Endothelial cell of umbilical vein (primary cell): Measurements from ENCODE around the gene TOGARAM2.

Experiments used
- CTCF ChIP-seq, 2 donors: IDR thresholded peaks; 1 replicate in 1 of 2; 2 replicates in 1 of 2; pipeline ENCODE4 v1.5.1; 2011; ENCODE audit warnings: low read length in 2 of 2, mild to moderate bottlenecking in 2 of 2, moderate library complexity in 2 of 2, control low read depth in 1 of 2, inconsistent platforms in 1 of 2, low read depth in 1 of 2; ENCODE audit not compliant: insufficient read depth in 1 of 2; ENCODE audit errors: extremely low read depth in 1 of 2
- EZH2 ChIP-seq: IDR thresholded peaks from 2 replicates; pipeline ENCODE4 v1.6.1; 2012; ENCODE audit warnings: borderline replicate concordance, low read depth, mild to moderate bottlenecking, moderate library complexity, low read length, inconsistent platforms; ENCODE audit not compliant: severe bottlenecking
- FOS ChIP-seq: IDR thresholded peaks from 2 replicates; pipeline ENCODE4 v1.6.1; 2011; ENCODE audit warnings: mild to moderate bottlenecking, low read length, moderate library complexity, borderline replicate concordance; ENCODE audit not compliant: insufficient read depth
- GATA2 ChIP-seq: IDR thresholded peaks from 2 replicates; pipeline ENCODE4 v1.7.0; 2011; ENCODE audit warnings: low read depth, mild to moderate bottlenecking, moderate library complexity, mixed read lengths, low read length; ENCODE audit not compliant: insufficient read length, insufficient read depth
- JUN ChIP-seq: IDR thresholded peaks from 2 replicates; pipeline ENCODE4 v1.6.1; 2011; ENCODE audit warnings: borderline replicate concordance, low read depth; ENCODE audit not compliant: insufficient read length, insufficient read depth
- MAX ChIP-seq: IDR thresholded peaks from 2 replicates; pipeline ENCODE4 v1.6.1; 2011; ENCODE audit not compliant: insufficient read depth, insufficient read length
- MYC ChIP-seq: IDR thresholded peaks from one replicate; pipeline ENCODE4 v1.6.1; 2011; ENCODE audit warnings: mild to moderate bottlenecking, low read depth, low read length
- POLR2A ChIP-seq: IDR thresholded peaks from 2 replicates; pipeline ENCODE4 v1.6.1; 2012; ENCODE audit warnings: low read depth, mild to moderate bottlenecking, control low read depth, low read length
- POLR2AphosphoS5 ChIP-seq: IDR thresholded peaks from 2 replicates; pipeline ENCODE4 v1.6.1; 2012; ENCODE audit warnings: low read depth, mild to moderate bottlenecking, control low read depth, low read length, moderate library complexity; ENCODE audit not compliant: insufficient read depth

DNA sequence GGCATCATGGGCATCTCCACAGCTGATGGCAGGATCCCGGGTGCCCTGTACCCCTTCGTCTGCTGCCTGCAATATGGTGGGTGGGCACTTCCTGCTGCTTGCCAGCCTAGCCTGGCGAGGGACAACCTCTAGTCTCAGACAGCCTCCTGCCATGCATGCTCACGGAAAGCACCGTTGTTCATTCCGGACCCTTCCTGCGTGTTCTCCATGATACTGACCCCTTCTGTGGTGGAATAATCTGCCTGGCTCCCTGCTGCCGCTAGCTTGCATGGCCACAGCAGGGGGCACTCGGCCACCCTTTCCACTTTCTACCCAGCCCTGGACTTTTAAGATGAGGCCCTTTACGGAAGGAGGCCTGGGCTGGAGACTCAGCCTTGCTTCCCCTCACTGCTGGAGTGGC, 81.3 kb downstream of the TOGARAM2 start:
- TF ChIP-seq POLR2A: no peak
- TF ChIP-seq CTCF (IDR thresholded peaks at IDR 0.05; ENCODE audit: extremely low read depth in 1 of 2, insufficient read depth in 1 of 2, low read depth in 1 of 2, low read length in 2 of 2): no peak
- no peak for TF ChIP-seq MAX
- no peak for TF ChIP-seq EZH2
- no peak for TF ChIP-seq POLR2AphosphoS5
- no peak for TF ChIP-seq JUN
- TF ChIP-seq FOS: no peak
- TF ChIP-seq MYC: no peak
- no peak for TF ChIP-seq GATA2
